NB4 (cell line): Measurements from ENCODE around the gene GPX7.

Source experiments
- DNase-seq: peaks from one replicate; pipeline ENCODE4 v3.0.0; 2010; ENCODE audit warnings: low read depth
- H3K4me3 ChIP-seq: one replicate; pipeline ENCODE4 v1.5.1; 2011; ENCODE audit warnings: mild to moderate bottlenecking, low read depth, low read length, moderate library complexity
- MYC ChIP-seq: IDR thresholded peaks from 2 replicates; pipeline ENCODE4 v1.6.1; 2011; ENCODE audit warnings: low read depth, low read length
- POLR2A ChIP-seq: IDR thresholded peaks from 2 replicates; pipeline ENCODE4 v1.6.1; 2011; ENCODE audit warnings: mild to moderate bottlenecking; ENCODE audit not compliant: insufficient read length; ENCODE audit errors: extremely low read depth
- TF ChIP-seq, protein P1 (sequence below): IDR thresholded peaks from one replicate; pipeline ENCODE4 v1.5.1; 2012; ENCODE audit warnings: low read depth, low read length
- TF ChIP-seq, protein P2 (sequence below): IDR thresholded peaks from 2 replicates; pipeline ENCODE4 v1.6.1; 2011; ENCODE audit warnings: low read depth, low read length

The GPX7 gene

GRCh38 chr1:52601991-52602855, at the start of gene GPX7:
TSS of gene GPX7 (plus strand) at chr1:52602371. CDS start at chr1:52602410, 39 bp downstream.
- no peak for TF ChIP-seq POLR2A
- TF ChIP-seq, protein P1, sequence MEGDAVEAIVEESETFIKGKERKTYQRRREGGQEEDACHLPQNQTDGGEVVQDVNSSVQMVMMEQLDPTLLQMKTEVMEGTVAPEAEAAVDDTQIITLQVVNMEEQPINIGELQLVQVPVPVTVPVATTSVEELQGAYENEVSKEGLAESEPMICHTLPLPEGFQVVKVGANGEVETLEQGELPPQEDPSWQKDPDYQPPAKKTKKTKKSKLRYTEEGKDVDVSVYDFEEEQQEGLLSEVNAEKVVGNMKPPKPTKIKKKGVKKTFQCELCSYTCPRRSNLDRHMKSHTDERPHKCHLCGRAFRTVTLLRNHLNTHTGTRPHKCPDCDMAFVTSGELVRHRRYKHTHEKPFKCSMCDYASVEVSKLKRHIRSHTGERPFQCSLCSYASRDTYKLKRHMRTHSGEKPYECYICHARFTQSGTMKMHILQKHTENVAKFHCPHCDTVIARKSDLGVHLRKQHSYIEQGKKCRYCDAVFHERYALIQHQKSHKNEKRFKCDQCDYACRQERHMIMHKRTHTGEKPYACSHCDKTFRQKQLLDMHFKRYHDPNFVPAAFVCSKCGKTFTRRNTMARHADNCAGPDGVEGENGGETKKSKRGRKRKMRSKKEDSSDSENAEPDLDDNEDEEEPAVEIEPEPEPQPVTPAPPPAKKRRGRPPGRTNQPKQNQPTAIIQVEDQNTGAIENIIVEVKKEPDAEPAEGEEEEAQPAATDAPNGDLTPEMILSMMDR, result no peak
- TF ChIP-seq, protein P2, sequence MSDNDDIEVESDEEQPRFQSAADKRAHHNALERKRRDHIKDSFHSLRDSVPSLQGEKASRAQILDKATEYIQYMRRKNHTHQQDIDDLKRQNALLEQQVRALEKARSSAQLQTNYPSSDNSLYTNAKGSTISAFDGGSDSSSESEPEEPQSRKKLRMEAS, result no peak
- no peak for TF ChIP-seq MYC
- peak; percentile 69 for DNase-seq
- H3K4me3 ChIP-seq, result peak within 1 kb of the TSS; percentile 55

DNA sequence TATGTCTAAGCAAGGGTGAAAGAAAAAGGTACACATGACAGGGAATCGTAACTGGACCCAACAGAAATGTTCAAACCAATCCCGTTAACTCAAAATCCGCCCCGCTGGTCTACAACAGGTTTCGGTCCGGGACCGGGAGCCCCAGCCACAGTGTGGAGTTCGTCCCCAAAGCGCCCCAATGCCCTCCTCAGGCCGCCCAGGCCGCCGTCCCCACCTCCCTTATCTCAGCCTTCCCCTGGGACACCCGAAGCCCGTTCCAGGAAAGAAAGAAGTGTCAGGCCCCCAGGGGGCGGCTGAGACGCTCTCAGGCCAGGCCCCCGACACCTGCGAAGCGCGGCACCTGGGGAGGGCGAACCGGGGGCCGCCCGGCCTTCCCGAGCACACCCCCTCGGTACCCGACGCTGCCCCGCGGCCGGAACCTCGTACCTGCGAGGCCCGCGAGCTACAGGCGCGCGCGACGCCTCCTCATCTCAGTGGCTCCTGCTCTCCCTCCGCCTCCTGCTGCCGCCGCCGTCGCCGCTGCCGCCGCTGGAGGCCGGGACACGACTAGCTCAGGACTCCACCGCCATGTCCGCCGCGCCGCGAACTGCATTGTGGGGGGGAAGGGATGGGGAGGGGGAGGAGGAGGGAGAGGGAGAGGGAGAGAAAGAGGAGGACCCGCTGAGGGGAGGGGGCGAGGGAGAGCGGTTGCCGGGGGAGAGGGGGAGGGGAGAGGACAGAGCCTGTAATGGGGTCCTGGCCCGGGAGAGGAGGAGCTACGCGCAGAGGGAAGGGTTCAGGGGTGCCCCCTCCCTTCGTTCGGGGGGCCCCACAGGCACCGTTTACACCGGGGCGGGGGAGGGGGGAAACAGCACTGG, 49.4 kb upstream of the GPX7 start, which contains the start of gene TUT4:
TSS of gene TUT4 (minus strand) at position 588 of the 857 bp plus-strand sequence. CDS start 26,812 bp downstream, outside the sequence.
- TF ChIP-seq, protein P1, result no peak
- TF ChIP-seq POLR2A (no peak), MYC (no peak)
- TF ChIP-seq, protein P2, result no peak
- H3K4me3 ChIP-seq, result peak within 1 kb of the TSS; percentile 89
- peak; percentile 92 for DNase-seq

- H3K4me3 ChIP-seq, result peak overlapping the region; percentile 89
- TF ChIP-seq, protein P2, result no peak
- peak; percentile 33 for TF ChIP-seq MYC
- no peak for TF ChIP-seq POLR2A
- peak; percentile 91 for DNase-seq
These were observed 48.6 kb upstream of the GPX7 start for GRCh38 chr1:52553362-52554266.

- H3K4me3 ChIP-seq, result peak overlapping the region; percentile 70
- DNase-seq, result no peak
- no peak for TF ChIP-seq POLR2A
- TF ChIP-seq, protein P1, result no peak
- TF ChIP-seq, protein P2, result no peak
- no peak for TF ChIP-seq MYC
These were observed 47.9 kb upstream of the GPX7 start for GRCh38 chr1:52554267-52554640.

DNA sequence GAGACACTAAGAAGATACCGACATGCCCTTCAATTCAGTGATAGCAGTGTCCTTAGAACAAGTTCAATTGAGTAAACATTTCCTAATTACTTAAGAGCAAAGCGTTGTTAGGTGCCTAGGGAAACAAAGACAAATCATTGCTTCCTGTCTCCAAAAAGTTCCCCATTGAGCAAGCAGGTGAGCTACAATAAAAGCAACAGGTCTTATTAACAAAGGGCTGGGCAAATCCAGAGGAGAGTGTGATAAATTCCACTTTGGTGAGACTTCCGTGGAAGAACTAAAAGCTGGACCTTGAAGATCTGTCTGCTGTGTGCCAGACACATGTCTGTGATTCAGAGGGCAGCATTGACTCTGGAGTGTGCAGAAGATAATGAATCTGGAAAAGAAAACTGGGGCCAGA, 47.4 kb upstream of the GPX7 start:
- H3K4me3 ChIP-seq, result peak overlapping the region; percentile 70
- DNase-seq, result peak; percentile 43
- TF ChIP-seq POLR2A, result no peak
- TF ChIP-seq MYC, result no peak
- TF ChIP-seq, protein P1, result no peak
- TF ChIP-seq, protein P2, result no peak
